ENCODE results near the gene TOP3A.

Gene TOP3A

GRCh38 chr17:18256776-18257175 is 58.0 kb downstream of the TOP3A start:
- POLR2A ChIA-PET = interaction anchor here (0.6 kb wide), 1 partner anchor 29 kb away, joined by 5 read pairs; no protein-coding TSS in a partner anchor
- no peak for TF ChIP-seq CTCF (IDR thresholded peaks at IDR 0.05; ENCODE audit: control extremely low read depth, extremely low read depth, low read depth, missing control alignments)
- no peak for DNase-seq (ENCODE audit: extremely low spot score)
- CTCF ChIA-PET = interaction anchor here (1.4 to 2.4 kb wide), 4 partner anchors 9 to 370 kb away, joined by 4 to 8 read pairs (median 4); no protein-coding TSS in a partner anchor

DNA sequence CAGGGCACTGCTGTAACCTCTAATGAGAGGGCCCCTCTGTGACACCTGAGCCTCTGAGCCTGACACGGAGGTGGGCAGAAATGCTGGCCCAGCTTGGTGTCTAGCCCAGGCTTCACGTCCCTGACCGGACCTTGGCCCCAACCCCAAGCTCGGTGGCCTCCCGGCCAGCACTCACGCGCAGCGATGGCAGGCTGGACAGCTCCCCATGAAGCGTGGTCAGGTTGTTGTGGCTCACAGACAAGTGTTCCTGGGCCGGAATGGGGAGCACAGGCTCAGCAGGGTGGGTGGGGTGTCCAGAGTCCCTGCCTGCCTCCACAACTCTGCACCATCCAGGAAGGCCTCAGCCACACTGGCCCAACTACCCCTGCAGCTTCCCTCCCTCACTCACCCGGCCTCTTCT is 58.4 kb downstream of the TOP3A start:
- ChIA-PET CTCF (interaction anchor here (1.4 to 2.4 kb wide), 4 partner anchors 9 to 370 kb away, joined by 4 to 8 read pairs (median 4); no protein-coding TSS in a partner anchor), POLR2A (no interaction called here)
- no peak for DNase-seq (ENCODE audit: extremely low spot score)
- no peak for TF ChIP-seq CTCF (IDR thresholded peaks at IDR 0.05; ENCODE audit: control extremely low read depth, extremely low read depth, low read depth, missing control alignments)

GRCh38 chr17:18254888-18255649 is 59.7 kb downstream of the TOP3A start:
- DNase-seq (ENCODE audit: extremely low spot score) = no peak
- TF ChIP-seq CTCF (IDR thresholded peaks at IDR 0.05; ENCODE audit: control extremely low read depth, extremely low read depth, low read depth, missing control alignments) = no peak
- CTCF ChIA-PET = interaction anchor here (1.2 to 2.4 kb wide), 3 partner anchors 9 to 371 kb away, joined by 3 to 8 read pairs (median 6); no protein-coding TSS in a partner anchor
- POLR2A ChIA-PET = no interaction called here

GRCh38 chr17:18253947-18254821 is 60.6 kb downstream of the TOP3A start:
- no peak for TF ChIP-seq CTCF (IDR thresholded peaks at IDR 0.05; ENCODE audit: control extremely low read depth, extremely low read depth, low read depth, missing control alignments)
- no peak for DNase-seq (ENCODE audit: extremely low spot score)
- ChIA-PET CTCF (interaction anchor here (1.2 to 2.4 kb wide), 3 partner anchors 10 to 372 kb away, joined by 3 to 8 read pairs (median 6); no protein-coding TSS in a partner anchor), POLR2A (no interaction called here)

- no peak for TF ChIP-seq CTCF (IDR thresholded peaks at IDR 0.05; ENCODE audit: control extremely low read depth, extremely low read depth, low read depth, missing control alignments)
- POLR2A ChIA-PET = no interaction called here
- CTCF ChIA-PET = no interaction called here
- no peak for DNase-seq (ENCODE audit: extremely low spot score)
These were observed 61.5 kb downstream of the TOP3A start for GRCh38 chr17:18253187-18253884.

DNA sequence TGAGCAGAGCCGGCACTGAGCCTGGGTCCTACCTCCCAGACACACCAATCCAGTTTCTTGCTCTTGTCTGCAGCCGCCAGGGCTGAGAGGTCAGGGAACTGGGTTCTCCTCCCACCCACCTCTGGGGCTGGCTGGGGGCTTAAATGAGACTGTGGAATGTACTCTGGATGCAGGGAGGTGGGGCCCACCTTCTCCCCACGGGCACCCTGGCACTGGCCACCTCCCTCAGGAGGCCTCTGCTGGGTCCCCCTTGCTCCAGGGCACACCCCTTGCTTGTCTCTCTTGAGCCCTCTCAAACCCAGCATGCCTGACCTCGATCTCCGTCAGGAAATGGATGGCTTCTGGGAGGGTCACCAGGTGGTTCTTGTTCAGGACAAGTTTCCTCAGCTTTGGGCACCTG is 62.6 kb downstream of the TOP3A start:
- ChIA-PET CTCF (no interaction called here), POLR2A (no interaction called here)
- no peak for TF ChIP-seq CTCF (IDR thresholded peaks at IDR 0.05; ENCODE audit: control extremely low read depth, extremely low read depth, low read depth, missing control alignments)
- no peak for DNase-seq (ENCODE audit: extremely low spot score)
